ENCODE data around the gene OTOA.

- TF ChIP-seq ZFP69B (tag by site-specific recombination; IDR thresholded peaks at IDR 0.05) = no peak
- TF ChIP-seq, protein P1, sequence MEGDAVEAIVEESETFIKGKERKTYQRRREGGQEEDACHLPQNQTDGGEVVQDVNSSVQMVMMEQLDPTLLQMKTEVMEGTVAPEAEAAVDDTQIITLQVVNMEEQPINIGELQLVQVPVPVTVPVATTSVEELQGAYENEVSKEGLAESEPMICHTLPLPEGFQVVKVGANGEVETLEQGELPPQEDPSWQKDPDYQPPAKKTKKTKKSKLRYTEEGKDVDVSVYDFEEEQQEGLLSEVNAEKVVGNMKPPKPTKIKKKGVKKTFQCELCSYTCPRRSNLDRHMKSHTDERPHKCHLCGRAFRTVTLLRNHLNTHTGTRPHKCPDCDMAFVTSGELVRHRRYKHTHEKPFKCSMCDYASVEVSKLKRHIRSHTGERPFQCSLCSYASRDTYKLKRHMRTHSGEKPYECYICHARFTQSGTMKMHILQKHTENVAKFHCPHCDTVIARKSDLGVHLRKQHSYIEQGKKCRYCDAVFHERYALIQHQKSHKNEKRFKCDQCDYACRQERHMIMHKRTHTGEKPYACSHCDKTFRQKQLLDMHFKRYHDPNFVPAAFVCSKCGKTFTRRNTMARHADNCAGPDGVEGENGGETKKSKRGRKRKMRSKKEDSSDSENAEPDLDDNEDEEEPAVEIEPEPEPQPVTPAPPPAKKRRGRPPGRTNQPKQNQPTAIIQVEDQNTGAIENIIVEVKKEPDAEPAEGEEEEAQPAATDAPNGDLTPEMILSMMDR (tag by site-specific recombination; IDR thresholded peaks at IDR 0.05) = no peak
- no peak for TF ChIP-seq ZNF501 (tag by site-specific recombination; IDR thresholded peaks at IDR 0.05)
- TF ChIP-seq ZBTB26 (tag by site-specific recombination; optimal IDR thresholded peaks at IDR 0.05) = no peak
- no peak for TF ChIP-seq ZBTB17 (tag by site-specific recombination; IDR thresholded peaks at IDR 0.05)
These were observed 26.5 kb upstream of the OTOA start for GRCh38 chr16:21637032-21637968.
